ENCODE measurements around the gene ATG4A.

- TF ChIP-seq GATA2 (IDR thresholded peaks at IDR 0.05; ENCODE audit: low read depth, low read length) = no peak
- TF ChIP-seq GATA3 (IDR thresholded peaks at IDR 0.05; ENCODE audit: low read depth, low read length) = no peak
Observed at GRCh38 chrX:108088511-108088910, 3.1 kb upstream of the ATG4A start.
